Camera-type eye (tissue), 1 donor: ENCODE results near the gene GABRP. TPM values are rescaled to one million over a fixed set of nuclear protein-coding genes. Genes with fewer than 3 reads are reported as not detected.

Experiments
- total RNA-seq: library from RNA; depleted of rRNA; stranded (reverse); fragments of >200 nt; gene quantifications from one replicate; pipeline ENCODE4 v1.2.3, GENCODE V29; 2014

Gene GABRP, protein sequence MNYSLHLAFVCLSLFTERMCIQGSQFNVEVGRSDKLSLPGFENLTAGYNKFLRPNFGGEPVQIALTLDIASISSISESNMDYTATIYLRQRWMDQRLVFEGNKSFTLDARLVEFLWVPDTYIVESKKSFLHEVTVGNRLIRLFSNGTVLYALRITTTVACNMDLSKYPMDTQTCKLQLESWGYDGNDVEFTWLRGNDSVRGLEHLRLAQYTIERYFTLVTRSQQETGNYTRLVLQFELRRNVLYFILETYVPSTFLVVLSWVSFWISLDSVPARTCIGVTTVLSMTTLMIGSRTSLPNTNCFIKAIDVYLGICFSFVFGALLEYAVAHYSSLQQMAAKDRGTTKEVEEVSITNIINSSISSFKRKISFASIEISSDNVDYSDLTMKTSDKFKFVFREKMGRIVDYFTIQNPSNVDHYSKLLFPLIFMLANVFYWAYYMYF
- total RNA-seq: 7.6 TPM

DNA sequence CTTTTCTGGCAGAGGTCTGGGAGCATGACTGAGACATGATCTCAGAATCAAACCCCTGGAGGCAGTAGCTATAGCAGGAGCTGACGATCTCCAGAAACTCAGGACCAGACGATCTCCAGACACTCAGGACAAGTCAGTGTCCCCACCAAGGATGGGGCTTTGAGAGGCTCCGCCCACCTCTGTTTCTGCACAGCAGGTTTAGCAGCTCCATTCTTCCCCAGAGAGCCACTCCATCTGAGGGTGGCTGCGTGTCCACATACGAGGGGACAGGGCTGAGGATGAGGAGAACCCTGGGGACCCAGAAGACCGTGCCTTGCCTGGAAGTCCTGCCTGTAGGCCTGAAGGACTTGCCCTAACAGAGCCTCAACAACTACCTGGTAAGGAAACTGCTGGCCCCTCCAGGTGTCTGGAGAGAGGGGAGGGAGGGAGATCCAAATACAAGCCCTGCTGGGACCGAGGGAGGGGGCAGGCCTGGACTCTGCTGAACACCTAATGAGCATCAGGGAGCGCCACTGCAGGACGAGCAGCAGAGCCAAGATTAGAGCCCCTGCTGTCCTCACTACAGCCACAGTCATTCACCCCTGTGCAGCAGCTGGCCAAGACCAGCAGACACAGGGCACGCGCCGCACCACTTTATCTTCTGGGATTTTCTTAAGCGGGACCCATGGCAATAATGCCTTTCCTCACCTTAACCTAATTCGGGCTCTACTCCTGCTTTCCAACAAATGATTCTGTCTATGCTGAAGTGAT, at the start of gene GABRP:
Gene GABRP (plus strand): TSS at position 228 of the 750 bp plus-strand sequence. CDS start 4,891 bp downstream, outside the sequence.

DNA sequence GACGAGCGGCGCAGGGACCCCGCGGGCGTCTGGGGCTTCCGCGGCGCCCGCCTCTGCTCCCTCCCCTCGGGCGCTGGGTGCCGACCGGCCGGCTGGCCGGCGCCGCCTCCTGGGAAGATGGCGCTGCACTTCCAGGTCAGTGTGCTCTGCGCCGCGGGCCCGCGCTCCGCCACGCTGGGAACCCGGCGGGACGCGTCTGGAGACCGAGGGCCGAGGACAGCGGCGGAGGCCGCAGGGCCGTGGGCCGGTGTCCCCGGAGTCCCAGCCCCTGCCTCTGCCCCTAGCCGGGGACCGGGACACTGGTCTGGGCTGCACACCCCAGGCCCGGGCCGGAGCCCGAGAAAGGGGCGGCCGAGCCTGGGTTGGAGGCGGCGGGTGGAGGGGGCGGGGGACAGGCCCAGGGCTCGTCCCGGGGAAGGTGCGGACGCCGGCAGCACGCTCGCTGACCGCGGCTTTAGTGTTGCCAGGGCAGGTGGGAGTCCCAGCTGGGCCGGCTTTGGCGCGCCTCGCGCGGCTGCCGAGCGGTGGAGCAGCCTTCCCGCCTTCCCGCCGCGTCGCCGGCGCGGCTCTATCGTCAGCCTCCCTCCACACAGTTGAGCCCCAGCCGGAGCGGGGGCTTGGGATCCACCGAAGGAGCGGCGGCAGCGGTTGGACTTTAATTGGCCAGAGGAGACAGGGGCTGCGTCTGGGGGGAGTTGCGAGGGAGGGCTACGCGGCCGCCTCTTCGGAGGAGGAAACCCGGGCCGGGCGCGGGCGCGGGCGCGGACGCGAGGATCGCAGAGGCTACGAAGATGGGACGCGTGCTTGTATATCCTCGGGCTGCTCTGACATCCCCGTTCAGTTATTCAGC, 78.6 kb downstream of the GABRP start, which contains the start of gene RANBP17:
Gene RANBP17 (plus strand): TSS at position 102 of the 850 bp plus-strand sequence.

Other genes starting within 250 kb of the GABRP start
- 62.1 TPM for gene RANBP17, start 78.3 kb downstream of the GABRP start, total RNA-seq